Dedifferentiated amniotic fluid mesenchymal stem cell (primary cell): Measurements from ENCODE around the gene GMEB1.
"Not testable (repeated sequence)": the region's sequence is repeated elsewhere in the genome, so short reads cannot be mapped to it uniquely, and the experiment has no call there.

Experiments used
- DNase-seq: peaks from one replicate; pipeline ENCODE4 v3.0.0-alpha.2; 2016; ENCODE audit errors: extremely low spot score

The GMEB1 gene, protein sequence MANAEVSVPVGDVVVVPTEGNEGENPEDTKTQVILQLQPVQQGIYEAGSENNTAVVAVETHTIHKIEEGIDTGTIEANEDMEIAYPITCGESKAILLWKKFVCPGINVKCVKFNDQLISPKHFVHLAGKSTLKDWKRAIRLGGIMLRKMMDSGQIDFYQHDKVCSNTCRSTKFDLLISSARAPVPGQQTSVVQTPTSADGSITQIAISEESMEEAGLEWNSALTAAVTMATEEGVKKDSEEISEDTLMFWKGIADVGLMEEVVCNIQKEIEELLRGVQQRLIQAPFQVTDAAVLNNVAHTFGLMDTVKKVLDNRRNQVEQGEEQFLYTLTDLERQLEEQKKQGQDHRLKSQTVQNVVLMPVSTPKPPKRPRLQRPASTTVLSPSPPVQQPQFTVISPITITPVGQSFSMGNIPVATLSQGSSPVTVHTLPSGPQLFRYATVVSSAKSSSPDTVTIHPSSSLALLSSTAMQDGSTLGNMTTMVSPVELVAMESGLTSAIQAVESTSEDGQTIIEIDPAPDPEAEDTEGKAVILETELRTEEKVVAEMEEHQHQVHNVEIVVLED

DNA sequence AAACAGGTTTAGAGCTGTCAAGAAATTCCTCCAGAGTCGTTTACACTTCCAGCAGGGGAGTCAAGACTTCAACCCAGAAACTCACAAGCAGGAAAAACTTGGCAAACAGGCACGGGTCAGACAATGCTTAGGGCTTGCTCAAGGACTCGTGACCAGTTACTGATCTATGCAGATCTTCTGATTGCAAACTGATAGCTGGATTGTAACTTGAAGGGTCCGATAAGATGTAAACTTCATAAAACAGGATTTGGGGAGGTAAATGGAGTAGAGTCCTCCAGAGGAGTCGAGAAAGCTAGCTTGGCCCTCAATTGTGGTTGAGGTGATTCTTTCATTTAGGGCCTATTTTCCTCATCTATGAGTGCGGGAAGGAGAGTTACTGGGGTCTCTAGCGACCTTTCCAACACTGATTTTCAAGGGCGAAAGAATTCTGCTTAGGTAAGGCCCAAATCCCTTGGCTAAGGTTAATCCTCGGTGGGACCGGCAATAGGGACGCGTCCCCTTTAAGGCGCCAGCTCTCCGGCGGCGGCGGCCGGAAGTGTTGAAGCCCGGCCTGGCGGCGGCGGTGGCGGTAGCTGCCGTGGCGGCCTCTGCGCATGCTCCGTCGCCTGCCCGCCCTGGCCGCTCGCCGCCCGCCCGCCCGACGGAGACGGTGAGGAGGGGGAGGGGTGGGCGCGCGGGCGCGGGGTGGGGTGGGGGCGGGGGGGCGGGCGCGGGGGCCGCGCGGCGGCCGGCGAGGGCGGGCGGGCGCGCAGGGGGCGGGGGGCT, at the start of gene GMEB1:
GMEB1 (plus strand) TSS at position 594 of the 765 bp plus-strand sequence. CDS start 14,829 bp downstream, outside the sequence.
- DNase-seq, result peak; percentile 70

DNA sequence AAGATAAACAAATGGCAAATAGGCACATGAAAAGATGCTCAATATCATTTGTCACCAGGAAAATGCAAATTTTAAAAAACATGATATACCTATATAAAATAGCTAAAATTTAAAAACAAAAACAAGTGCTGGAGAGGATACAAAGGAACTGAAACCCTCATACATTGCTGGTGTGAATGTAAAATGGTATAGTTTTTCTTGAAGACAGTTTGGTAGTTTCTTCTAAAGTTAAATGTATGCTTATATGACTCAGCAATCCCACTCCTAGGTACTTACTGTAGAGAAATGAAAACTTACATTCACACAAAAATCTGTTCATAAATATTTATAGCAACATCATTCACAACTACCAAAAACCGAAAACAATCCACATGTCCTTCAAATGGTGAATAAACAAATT, 36.9 kb upstream of the GMEB1 start:
- no peak for DNase-seq

GRCh38 chr1:28632560-28632959, 36.0 kb upstream of the GMEB1 start:
- DNase-seq, result no peak

DNA sequence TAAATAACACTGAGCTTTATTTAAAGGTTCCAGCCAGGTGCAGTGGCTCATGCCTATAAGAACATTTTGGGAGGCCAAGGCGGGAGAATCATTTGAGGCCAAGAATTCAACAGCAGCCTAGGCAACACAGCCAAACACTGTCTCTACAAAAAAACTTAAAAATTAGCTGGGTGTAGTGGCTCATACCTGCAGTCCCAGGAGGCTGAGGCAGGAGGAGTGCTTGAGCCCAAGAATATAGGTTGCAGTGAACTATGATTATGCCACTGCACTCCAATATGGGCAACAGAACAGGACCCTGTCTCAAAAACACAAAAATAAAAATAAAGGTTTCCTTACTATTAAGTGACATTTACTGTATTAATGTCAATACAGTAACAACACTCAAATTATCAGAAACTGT, 27.8 kb upstream of the GMEB1 start:
- no peak for DNase-seq

GRCh38 chr1:28642056-28642846, 26.3 kb upstream of the GMEB1 start:
- DNase-seq, result peak; percentile 27

GRCh38 chr1:28642847-28643635, 25.5 kb upstream of the GMEB1 start, which contains the start of gene TAF12:
Gene TAF12, minus strand, starts transcription at chr1:28643067. Its CDS starts 20,986 bp downstream, at chr1:28622081.
- peak; percentile 89 for DNase-seq

GRCh38 chr1:28644494-28644893, 24.1 kb upstream of the GMEB1 start:
- DNase-seq, result no peak

DNA sequence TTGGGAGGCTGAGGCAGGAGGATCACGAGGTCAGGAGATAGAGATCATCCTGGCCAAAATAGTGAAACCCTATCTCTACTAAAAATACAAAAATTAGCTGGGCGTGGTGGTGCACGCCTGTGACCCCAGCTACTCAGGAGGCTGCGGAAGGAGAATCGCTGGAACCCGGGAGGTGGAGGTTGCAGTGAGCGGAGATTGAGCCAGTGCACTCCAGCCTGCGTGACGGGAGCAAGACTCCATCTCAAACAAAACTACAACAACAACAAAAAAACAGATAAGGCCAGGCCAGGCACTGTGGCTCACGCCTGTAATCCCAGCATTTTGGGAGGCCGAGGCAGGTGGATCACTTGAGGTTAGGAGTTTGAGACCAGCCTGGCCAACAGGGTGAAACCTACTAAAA, 23.2 kb upstream of the GMEB1 start:
- not testable (repeated sequence) for DNase-seq

DNA sequence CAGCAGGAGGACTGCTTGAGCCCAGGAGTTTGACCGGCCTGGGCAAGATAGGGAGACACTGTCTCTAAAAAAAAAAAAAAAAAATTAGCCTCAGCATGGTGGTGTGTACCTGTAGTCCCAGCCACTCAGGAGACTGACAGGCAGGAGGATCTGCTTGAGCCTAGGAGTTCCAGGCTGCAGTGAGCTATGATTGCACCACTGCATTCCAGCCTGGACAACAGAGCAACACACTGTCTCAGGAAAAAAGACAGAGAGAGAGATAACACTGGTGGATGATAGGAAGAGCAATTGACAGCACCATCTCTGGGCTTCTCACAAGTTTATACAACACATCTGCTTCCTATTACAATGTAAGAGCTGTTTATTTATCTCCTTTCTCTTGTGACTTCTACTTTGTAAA, 22.5 kb upstream of the GMEB1 start:
- DNase-seq, result no peak

- peak; percentile 91 for DNase-seq
Observed at GRCh38 chr1:28648008-28648473, 20.5 kb upstream of the GMEB1 start.

- DNase-seq, result peak; percentile 97
Observed at GRCh38 chr1:28648474-28649198, 19.9 kb upstream of the GMEB1 start, which contains the start of gene RNU11. Gene RNU11, plus strand, starts transcription at chr1:28648600.

GRCh38 chr1:28653063-28653462, 15.5 kb upstream of the GMEB1 start:
- DNase-seq, result not testable (repeated sequence)

DNA sequence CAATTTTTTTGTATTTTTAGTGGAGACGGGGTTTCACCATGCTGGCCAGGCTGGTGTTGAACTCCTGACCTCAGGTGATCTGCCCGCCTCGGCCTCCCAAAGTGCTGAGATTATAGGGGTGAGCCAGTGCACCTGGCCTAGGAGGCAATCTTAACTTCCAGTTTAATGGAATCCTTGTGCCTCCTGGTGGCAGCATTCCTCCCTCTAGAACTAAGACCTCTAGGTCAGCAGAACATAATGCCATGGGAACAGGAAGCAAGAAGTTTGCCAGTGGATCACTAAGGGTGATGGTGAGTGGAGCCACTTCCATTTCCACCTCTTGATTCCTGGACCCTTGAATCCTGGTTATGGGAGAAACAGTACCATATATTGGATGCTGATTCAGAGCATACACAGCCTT, 14.7 kb upstream of the GMEB1 start:
- DNase-seq, result not testable (repeated sequence)

- DNase-seq, result not testable (repeated sequence)
Observed at GRCh38 chr1:28655448-28656311, 12.9 kb upstream of the GMEB1 start.

DNA sequence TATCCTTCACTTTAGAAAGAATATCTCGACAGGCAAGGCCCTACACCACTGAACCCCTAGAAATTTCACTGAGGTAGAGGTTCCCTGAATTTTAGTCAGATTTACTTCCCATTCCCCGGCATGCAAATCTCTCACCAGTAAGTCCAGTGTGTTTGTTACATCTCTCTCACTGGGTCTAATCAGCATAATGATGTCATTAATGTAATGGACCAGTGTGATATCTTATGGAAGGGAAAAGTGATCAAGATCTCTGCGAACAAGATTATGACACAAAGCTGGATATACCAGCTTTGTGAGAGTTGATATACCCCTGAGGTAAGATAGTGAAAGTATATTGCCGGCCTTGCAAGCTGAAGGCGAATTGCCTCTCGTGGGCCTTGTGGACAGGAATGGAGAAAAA, 12.2 kb upstream of the GMEB1 start:
- DNase-seq, result no peak

GRCh38 chr1:28663871-28664470, 4.6 kb upstream of the GMEB1 start:
- no peak for DNase-seq

- DNase-seq, result no peak
Observed at GRCh38 chr1:28666806-28667205, 1.8 kb upstream of the GMEB1 start.

DNA sequence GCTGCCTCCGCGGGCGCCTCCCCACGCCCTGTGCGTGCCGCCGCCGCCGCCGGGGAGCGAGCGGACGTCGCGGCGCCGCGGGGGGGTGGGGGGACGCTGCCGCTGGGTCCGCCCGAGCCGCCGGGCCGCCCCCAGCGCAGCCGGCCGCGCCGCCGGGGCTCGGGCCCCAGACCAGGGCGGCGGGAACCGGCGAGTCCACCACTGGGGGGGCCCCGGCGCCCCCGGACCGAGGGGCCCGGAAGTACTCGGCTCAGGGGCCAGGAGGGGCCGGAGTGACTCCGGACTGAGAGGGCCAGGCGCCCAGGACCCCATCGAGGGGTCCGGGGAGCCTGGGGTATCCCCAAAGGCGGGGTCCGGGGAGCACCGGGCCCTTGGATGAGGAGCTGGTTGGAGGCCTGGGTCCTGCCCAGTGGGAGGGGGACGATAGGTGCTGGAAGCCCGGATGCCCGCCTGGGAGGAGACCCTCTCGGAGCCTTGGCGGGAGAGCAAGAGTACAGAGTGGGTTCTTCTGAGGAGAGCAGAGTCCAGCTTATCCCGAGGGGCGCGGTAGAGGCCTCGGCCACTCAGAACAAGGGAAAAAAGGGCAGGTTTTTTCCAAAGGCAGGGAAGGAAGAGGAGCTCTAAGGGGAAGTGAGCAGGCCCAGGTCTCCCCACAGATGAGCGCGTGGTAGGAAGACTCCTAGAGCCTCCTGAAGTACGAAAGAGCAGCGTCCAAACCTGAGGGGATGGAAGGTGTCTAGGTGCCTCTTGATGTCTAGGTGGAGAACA, 556 bp downstream of the GMEB1 start:
- peak; percentile 25 for DNase-seq
